NCI-H2196 treated with DMSO at 0.1 percent for 48 hours (cell line): Measurements from ENCODE around the gene GULP1.

Source experiments
- DNase-seq: peaks from one replicate; lab custom pipeline; 2025; ENCODE audit not compliant: unreplicated experiment; lab: John Stamatoyannopoulos, UW

The GULP1 gene

GRCh38 chr2:188414869-188415753 is 123.4 kb downstream of the GULP1 start:
- no peak for DNase-seq

GRCh38 chr2:188415754-188416083 is 124.0 kb downstream of the GULP1 start:
- no peak for DNase-seq

- DNase-seq = no peak
These were observed 124.7 kb downstream of the GULP1 start for GRCh38 chr2:188416367-188416766.

GRCh38 chr2:188422726-188423125 is 131.1 kb downstream of the GULP1 start:
- DNase-seq = no peak

- no peak for DNase-seq
These were observed 133.6 kb downstream of the GULP1 start for GRCh38 chr2:188425266-188425665.

GRCh38 chr2:188426121-188426520 is 134.4 kb downstream of the GULP1 start:
- DNase-seq = no peak

GRCh38 chr2:188430705-188431104 is 139.0 kb downstream of the GULP1 start:
- DNase-seq = no peak

- no peak for DNase-seq
These were observed 142.3 kb downstream of the GULP1 start for GRCh38 chr2:188434018-188434417.

- no peak for DNase-seq
These were observed 143.4 kb downstream of the GULP1 start for GRCh38 chr2:188435115-188435514.

- DNase-seq = no peak
These were observed 145.9 kb downstream of the GULP1 start for GRCh38 chr2:188437537-188437936.

- DNase-seq = no peak
These were observed 148.3 kb downstream of the GULP1 start for GRCh38 chr2:188439986-188440385.

- no peak for DNase-seq
These were observed 149.2 kb downstream of the GULP1 start for GRCh38 chr2:188440849-188441248.

GRCh38 chr2:188441288-188441947 is 149.7 kb downstream of the GULP1 start:
- no peak for DNase-seq

GRCh38 chr2:188443207-188443606 is 151.5 kb downstream of the GULP1 start:
- DNase-seq = no peak

- no peak for DNase-seq
These were observed 152.6 kb downstream of the GULP1 start for GRCh38 chr2:188444106-188444835.

GRCh38 chr2:188449561-188449960 is 157.9 kb downstream of the GULP1 start:
- no peak for DNase-seq

GRCh38 chr2:188449971-188450370 is 158.3 kb downstream of the GULP1 start:
- no peak for DNase-seq

- no peak for DNase-seq
These were observed 159.2 kb downstream of the GULP1 start for GRCh38 chr2:188450732-188451483.

GRCh38 chr2:188452084-188452483 is 160.4 kb downstream of the GULP1 start:
- DNase-seq = no peak

GRCh38 chr2:188456114-188456909 is 164.6 kb downstream of the GULP1 start:
- DNase-seq = no peak
